GM19438 (cell line): ENCODE results near the gene SLC23A2.
A peak's percentile ranks its signal among the peaks of the same experiment; 100 is the strongest.

Experiments
- ATAC-seq: cut with Tn5 transposase; IDR thresholded peaks from one replicate; pipeline ENCODE4 v1.9.1; 2021; ENCODE audit warnings: low read depth; ENCODE audit not compliant: unreplicated experiment

The SLC23A2 gene

DNA sequence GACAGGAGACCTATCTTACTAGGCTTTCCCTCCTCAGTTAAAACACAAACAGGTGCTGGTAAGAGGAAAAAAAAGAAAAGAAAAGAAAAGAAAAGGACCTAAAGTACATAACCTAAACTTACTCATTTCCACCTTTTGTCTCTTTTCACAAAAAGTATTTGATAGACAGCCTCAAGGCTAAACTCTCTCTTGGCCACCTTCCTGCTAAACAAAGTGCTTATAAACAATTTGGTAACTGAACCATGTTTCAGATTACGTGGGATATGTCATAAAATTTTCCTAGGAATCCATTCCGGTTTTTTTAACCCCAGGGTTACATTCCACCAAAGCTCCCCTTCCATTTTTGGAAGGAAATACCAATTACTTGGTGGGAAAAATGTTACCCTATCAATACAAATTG is 170.6 kb downstream of the SLC23A2 start:
- ATAC-seq: no peak

DNA sequence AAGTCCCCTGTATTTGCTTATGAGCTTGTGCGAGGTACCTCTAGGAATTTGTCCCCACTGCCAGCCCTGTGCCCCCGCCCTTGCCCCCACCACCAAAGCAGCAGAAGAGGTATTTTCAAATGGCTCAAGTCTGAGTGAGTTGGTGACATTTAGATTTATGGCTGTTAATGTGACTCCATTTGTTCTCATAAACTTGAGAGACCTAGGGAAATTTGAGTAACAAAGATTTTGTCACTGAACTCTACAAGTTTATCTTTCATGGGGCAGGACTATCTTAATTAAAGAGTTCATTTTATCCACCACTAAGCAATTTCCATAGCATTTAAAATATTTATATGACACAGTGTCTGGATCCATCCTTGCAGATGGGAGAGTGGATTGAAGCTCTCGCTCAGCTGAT is 171.1 kb downstream of the SLC23A2 start:
- no peak for ATAC-seq

DNA sequence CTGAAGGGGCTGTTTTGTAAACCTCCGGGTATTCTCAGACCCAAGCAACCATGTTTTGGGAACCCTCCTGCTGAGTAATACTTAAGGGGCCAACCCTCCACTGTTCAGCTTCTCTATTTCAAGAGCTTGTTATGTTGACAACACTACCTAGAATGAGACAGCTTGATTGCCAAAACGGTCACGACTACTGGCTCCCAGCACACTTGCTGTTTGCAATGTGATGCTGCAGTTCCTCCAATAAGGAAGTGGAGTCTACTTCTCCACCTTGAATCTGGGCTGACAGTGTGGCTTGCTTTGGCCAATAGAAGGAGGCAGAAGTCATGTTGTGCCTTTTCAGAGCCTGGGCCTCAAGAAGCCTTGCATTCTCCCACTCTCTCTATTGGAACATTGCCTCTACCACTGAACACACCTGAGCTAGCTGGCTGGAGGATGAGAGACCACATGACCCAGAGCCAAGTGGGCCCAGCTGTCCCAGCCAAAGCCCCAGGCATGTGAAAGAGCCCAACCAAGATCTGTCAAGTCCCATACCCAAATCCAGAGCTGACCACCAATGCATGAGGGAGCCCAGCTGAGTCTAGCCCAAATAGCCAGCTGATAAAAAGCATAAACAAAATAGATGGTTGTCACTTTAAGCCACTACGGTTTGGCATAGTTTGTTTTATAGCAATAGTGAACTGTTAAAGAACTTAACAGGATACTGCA is 171.6 kb downstream of the SLC23A2 start:
- ATAC-seq: no peak

DNA sequence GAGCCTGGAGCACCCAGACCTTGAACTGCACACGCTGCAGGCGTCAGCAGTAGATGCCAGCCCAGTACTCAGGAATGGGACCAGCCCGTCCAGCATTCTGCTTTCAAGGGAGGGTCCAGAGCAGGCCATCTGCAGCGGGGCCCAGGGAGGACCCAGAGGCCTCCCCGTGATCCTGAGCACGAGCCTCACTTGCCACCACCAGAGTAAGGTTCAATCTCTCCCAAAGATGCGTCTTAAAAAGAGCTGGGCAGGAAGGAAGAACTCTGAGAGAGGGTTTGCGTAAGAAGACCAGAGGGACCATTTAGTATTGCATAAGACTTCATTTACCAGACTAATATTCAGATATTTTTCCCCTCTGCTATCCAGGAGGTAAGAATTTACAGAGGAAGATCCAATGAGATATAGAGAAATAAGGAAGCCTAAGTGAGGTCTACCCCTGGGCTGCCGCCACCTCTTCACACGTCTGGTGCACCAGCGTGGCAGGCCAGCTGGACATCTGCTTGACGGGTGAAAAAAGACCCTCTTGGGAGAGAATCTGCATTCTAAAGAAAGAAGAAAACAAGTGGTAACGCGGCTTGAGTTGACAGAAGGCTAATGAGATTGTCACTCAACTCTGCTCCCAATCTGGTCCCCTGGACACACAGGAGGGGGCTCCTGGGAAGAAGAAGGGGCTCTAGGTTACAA is 172.3 kb downstream of the SLC23A2 start:
- no peak for ATAC-seq

DNA sequence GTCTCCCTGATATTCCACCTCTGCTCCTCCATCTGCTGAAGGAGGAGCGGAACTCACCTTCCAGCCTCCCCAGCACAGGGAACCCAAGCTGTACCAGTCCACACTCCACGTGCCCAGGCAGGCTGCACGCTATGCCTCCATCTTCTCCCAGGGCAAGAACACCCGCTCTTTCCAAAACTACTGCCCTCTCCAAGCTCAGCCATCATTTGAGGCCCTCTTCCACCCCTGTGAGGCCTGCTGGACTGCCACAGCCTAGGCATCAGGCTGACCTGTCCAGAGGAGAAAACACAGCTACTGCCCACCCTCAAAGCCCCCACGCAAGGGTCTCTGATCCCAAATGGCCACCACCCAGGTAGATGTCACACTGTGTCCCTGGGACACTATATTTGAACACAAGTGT is 179.7 kb downstream of the SLC23A2 start:
- ATAC-seq: no peak

DNA sequence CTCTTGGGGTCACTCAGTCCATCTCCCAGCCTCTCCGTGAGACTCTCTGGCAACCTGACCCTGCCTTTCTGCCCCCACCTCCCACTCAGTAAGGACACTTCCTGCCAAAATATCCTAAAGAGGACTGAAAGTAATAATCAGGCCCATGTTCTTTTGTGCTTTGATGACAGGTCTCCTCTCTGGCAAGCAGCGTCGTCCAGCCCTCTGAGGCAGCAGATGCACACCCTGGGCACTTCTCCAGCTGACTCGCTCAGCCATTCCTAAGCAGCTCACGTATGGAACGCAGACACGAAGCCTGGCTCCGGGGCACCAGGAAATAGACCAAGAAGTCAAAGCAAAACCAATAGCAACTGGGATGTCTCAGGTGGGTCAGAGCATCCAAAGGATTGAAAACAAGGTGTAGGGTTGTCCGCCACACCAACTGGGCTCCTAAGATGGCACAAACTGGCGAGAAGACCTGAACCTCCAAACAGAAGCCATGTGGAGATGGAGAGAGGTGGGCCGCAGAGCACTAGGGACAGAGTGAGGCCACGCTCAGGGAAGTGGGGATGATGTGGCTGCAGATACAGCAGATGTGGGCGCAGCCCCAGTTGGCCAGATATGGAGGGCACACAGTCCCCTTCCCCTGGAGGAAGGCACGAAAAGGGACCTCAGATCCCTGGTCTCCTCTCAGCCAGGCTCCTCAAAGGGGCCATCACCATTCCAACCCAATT is 180.3 kb downstream of the SLC23A2 start:
- ATAC-seq: no peak

DNA sequence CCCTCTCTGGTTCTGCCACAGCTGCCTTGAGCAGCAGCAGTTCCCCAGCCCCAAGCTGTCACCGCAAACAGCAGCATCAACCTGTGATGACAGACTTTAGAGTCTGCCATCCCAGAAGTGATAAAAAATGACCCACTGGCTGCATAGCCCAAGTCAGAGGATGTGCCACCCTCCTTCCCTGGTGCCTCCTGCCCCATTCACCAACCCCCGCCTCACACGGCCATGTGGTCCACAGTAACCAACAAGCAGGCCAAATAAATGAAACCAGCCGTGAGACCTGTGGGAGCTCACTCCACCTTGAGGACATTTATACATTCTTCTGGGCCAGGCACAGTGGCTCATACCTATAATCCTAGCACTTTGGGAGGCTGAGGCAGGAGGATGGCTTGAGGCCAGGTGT is 181.4 kb downstream of the SLC23A2 start:
- no peak for ATAC-seq

DNA sequence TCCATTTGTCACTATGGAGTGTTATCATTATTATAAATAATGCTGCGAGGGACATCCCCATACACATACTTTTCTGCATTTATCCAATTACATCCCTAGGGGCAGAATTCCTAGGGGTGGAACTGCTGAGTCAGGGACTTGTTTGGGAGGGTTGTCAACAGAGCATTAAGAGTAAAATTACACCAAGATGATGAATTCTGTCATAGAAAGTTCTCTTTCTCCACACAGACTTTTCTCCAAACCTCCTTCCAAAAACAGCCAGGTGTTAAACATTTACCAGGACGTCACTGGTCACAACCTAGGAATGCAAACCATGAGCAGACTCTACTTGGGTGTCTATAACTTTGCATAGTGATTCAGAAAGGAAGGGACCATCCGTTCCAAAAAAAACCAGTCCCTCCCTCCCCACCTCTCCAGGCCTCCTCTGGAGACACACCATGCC is 184.1 kb downstream of the SLC23A2 start:
- no peak for ATAC-seq

DNA sequence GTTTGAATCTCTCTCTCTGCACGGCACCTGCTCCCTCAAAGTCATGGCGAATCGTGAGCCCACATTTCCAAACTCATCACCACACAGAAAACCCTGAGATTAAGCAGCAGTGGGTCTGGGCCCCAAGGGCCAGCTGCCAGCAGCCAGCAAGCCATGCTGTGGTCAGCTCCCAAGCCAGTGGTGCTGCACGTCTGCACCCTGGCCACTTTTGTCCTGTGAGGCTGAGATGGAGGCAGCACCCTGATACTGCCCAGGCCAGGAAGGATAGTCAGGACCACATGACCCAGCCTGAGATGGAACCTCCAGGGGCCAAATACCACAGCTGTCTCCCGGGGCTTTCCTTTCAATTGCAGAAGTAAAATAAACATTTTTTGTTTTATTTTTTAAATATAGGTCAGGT is 185.7 kb downstream of the SLC23A2 start:
- ATAC-seq: no peak

DNA sequence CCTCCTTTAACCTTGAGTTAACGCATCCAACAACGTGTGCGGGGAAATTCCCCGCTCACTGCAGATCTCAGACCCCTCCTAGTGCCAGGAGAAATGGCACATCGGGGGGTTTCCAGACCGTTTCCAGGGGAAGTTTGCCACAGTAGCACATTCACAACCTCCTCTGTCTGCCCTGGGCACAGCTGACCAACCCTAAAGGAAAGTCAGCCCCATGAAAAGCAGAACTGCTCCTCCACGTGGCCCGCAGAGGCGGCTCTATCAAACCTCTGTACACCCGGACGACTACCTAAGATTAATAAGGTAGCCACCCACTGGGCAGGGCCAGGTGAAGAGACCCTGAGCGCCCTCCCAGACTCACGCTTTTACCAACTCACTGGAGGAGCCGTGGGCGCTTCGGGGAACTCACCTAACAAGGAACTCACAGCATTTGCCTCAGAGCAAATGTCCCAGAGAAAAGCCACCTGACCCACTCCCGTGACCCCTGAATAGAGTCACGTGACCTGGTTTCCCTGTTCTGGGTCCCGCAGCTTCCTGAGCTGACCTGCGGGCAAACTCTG is 186.5 kb downstream of the SLC23A2 start:
- peak; percentile 43 for ATAC-seq

DNA sequence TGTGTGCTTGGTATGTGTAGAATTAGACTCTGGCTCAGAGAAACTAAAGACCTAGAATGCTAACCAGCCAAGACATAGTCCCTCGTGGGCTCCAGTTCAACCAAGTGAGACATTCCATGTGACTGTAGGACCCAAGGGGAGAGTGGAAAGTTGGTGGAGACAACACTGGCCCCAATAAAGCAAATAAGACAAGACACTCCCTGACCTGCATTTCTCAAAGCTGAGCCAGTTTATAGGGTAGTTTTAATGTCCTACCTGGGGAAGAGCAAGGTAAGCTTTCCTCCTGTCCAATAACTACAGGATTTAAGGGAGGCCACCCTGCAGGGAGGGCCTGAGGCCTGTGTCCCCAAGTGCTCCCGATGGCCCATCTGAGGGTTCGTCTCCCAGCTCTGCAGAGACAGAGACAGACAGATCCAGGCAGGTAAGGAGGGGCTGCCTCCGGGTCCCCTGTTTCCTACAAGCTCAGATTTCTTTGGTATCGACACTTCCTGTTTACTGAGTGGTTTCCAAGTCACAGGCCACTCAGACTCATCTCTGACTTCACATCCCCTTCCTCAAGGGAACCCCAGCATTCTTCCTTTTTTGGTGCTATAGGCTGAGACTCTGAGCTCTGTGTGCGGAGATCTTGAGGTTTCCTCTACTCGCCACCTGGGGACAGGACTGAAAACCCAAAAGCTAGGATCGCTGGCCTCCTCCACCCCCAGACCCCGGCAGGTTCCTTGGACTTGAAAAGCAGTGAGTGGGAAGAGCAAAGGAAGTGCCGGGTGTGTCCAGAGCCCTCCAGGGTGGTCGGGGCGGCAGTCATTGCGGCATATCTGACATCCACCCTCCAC is 187.2 kb downstream of the SLC23A2 start:
- ATAC-seq: peak; percentile 45

DNA sequence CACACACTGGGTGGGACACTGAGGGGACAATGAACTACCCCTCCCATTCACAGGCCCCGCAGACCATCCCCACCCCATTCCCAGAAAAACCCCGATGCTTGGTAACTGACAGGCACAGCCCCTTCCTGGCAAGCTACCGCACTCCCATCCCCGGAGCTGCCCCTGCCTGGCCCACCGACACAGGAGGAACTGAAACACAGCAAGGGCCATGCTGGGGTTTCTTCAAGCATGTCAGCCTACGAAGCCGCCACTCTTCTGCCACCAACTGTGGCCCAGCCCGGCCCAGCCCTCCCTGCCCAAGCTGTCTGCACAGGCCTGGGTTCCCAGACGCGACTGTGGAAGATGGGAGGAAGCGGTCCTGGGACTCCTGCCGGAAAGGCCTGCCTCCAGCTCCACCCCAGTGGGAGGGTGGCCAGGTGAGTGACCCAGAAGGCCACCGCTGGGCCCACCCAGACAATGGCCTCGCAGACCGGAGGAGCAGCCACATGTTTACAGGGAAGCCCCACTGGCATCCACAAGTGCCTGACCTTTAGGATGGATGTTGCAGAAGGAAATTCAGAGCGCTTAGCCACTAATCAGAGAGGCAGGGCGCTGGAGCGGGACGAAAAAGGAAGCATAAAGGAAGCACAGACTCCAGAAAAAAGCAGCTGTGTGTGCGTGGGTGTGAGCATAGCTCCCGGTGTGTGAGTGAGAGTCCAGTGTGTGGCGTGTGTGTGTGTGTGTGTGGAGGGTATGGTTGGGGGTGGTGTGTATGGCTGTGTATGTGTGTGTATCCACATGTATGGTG is 188.0 kb downstream of the SLC23A2 start:
- ATAC-seq: peak; percentile 27

DNA sequence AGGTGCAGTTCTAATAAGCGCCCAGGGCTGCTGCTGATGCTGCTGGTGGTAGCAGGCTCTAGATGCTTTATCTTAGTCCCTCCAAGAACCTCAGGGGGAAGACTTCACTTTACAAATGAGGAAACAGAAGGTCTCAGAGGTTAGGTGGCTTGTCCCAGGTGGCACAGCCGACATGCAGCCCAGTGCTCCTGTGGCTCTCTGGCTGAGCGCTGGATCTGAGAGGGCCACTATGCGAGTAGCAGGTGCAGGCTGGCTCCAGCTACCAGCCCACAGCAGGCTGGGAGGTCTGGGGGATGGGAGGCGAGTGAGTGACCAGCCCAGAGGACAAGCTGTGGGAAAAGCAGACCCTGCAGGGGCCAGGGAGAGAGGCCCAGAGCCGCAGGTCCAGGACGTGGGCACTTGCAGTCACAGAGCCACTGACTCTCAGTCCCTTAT is 188.7 kb downstream of the SLC23A2 start:
- ATAC-seq: peak; percentile 9

DNA sequence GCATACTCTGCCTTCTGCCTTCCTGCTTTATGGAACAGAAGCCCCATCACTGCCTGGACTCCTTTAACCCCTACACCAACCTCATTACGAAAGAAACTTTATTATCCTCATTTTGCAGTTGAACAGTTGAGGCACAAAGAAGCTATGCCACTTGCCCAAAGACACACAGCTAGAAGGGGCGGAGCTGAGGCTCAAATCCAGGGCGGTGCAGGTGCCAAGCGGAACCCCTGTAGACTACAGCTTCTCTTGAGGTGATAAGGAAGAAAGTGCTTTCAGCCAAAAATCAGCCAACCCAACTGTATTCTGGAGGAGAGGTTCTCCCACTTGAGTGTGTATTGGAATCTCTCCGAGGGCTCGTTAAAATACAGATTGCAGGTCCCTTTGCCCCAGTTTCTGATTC is 189.1 kb downstream of the SLC23A2 start:
- ATAC-seq: no peak

DNA sequence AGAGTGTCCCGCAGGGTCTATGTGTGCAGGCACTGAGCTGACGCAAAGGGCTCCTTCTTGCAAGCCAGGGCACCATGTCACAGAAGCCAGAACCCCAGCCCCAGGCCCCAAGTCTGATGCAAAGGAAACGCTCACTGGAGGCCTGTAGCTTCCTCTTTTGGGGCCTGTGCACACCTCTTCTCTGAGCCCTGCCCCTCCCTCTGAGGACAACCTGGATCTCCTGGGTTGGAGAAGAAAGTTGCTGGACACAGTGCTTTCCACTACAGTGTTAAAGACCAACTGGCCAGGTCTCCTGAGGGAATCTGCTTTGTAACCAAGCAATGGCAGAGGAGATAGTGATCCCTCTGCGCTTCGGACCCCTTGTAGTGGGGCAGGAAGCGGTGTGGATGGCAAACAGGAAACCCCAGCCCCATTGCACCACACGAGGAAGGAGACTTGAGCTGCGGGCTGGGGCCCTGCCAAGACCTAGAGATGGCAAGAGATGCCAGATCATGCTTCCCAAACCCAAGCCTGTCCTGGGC is 189.6 kb downstream of the SLC23A2 start:
- no peak for ATAC-seq

DNA sequence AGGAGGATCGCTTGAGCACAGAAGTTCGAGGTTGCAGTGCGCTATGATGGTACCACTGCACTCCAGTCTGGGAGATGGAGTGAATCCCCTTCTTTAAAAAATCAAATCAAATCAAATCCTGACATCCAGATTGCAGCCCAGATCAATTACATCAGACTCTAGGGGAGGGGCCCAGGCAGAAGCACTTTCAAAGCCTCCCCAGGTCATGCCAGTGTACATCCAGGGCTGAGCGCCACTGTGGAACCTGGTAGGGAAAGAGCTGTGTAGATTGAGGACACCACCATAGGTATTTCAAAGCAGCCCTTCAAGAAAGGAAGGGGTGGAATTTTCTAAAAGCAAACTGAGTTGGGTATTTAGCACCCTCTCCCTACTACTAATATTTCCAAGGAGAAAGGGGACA is 190.1 kb downstream of the SLC23A2 start:
- no peak for ATAC-seq

DNA sequence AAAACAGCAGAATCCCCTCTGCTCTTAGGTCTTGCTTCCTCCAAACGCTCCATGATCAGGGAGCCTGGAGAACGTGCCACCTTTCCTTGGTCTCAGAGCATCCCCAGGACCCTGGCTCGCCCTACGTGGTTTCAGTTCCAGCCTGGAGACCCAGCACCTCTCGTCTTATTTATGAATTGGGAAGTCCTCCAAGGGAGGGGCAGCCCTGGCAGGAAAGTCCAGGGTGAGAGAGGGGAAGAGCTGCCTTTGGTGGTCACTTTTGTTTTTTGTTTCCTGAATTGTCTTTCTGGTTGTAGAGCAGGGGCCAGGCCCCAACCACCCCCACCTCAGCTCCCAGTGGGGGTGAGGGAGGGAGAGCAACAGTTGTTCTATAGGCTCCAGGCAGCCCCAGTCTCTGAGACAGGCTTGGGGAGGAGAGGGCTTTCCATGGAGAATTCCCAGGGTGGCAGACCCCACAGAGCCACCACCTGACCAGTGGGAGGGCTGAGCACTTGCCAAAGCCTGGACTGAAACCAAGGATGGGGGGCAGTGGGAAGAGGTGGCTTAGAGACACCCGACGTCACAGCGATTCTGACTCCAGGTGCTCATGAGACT is 190.8 kb downstream of the SLC23A2 start:
- ATAC-seq: no peak

DNA sequence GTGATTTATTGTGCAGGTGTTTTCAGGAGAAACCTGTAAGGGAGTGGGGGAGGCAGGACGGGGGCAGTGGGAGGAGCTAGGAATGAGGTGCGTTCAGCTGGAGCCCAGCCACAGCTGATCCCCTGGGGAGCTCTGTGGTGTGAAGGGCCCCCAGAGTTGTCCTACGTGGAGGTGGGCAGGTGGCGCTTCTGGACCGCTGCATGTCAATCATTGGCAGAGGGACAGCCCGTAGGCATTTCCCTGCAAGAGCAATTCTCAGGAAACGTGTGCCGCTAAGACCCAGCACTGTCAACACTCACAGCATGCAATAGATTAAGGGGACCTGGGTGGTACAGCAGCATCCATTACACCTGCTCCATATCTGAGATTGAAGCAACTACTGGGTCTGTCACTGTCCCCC is 191.6 kb downstream of the SLC23A2 start:
- no peak for ATAC-seq

DNA sequence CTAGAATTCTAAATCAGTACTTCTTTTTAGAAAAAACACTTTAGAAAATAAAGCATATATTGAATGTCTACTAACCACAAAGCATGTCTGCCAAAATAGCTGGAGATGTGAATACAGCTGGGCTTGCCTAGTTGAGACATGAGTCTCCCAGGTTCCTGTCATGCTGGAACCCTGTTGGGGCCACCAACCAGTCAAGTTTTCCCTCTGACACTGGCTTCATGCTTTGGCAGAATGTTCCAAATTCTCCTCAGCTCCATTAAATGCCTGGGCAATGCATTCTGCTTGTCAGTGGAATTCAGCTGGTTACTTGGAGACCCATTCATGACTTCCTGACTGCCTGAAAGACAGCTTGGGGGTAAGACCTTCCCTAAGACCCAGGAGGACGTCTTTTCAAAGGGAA is 192.4 kb downstream of the SLC23A2 start:
- no peak for ATAC-seq
